Calu3 (cell line): ENCODE data around the gene PLVAP. TPM values are rescaled to one million over a fixed set of nuclear protein-coding genes. Genes with fewer than 3 reads are reported as not detected.

Experiments used
- BruUV-seq: library from RNA; stranded (reverse); fragments of 400-500 nt; replicated peaks from 2 replicates; lab custom pipeline; 2021; lab: Mats Ljungman, UMichigan
- CTCF ChIA-PET: fragments of 300-600 bp; sonication (Branson Sonifier 250); formaldehyde crosslinking; loops from one replicate; lab custom pipeline; 2022; ENCODE audit warnings: antibody characterized with exemption; lab: Charles Lee
- DNase-seq: peaks from one replicate; pipeline ENCODE4 v3.0.0; 2022
- H3K27ac Mint-ChIP-seq: one replicate; pipeline ENCODE4 v1.8.0; 2022; ENCODE audit warnings: mixed read lengths; ENCODE audit not compliant: unreplicated experiment
- H3K27me3 Mint-ChIP-seq: one replicate; pipeline ENCODE4 v1.8.0; 2022; ENCODE audit warnings: mixed read lengths; ENCODE audit not compliant: unreplicated experiment
- H3K36me3 Mint-ChIP-seq: one replicate; pipeline ENCODE4 v1.8.0; 2022; ENCODE audit warnings: mild to moderate bottlenecking, moderate library complexity, mixed read lengths; ENCODE audit not compliant: insufficient read depth, unreplicated experiment
- H3K4me1 Mint-ChIP-seq: one replicate; pipeline ENCODE4 v1.8.0; 2022; ENCODE audit warnings: mild to moderate bottlenecking, low read depth, mixed read lengths; ENCODE audit not compliant: unreplicated experiment
- H3K4me3 Mint-ChIP-seq: one replicate; pipeline ENCODE4 v1.8.0; 2022; ENCODE audit warnings: mild to moderate bottlenecking, low read depth, moderate library complexity, mixed read lengths; ENCODE audit not compliant: unreplicated experiment
- H3K9me3 Mint-ChIP-seq: one replicate; pipeline ENCODE4 v1.8.0; 2022; ENCODE audit warnings: low read depth, mixed read lengths; ENCODE audit not compliant: unreplicated experiment
- intact Hi-C: fragments of 100-400 bp; cut with micrococcal nuclease; formaldehyde crosslinking; loops from one replicate; pipeline ENCODE4 v1.10.0; 2022; ENCODE audit not compliant: unreplicated experiment
- total RNA-seq: library from RNA; stranded (reverse); gene quantifications from 2 replicates; pipeline ENCODE4 v1.2.3, GENCODE V29; 2022
- TF ChIP-seq, protein P1 (sequence below): fragments of 200-600 bp; IDR thresholded peaks from one replicate; pipeline ENCODE4 v1.8.0; 2022; ENCODE audit warnings: antibody characterized with exemption; ENCODE audit not compliant: unreplicated experiment

Gene PLVAP
- total RNA-seq, 1 experiment from 2014 or later, result not detected

GRCh38 chr19:17327654-17328516, 49.3 kb downstream of the PLVAP start:
- TF ChIP-seq, protein P1, sequence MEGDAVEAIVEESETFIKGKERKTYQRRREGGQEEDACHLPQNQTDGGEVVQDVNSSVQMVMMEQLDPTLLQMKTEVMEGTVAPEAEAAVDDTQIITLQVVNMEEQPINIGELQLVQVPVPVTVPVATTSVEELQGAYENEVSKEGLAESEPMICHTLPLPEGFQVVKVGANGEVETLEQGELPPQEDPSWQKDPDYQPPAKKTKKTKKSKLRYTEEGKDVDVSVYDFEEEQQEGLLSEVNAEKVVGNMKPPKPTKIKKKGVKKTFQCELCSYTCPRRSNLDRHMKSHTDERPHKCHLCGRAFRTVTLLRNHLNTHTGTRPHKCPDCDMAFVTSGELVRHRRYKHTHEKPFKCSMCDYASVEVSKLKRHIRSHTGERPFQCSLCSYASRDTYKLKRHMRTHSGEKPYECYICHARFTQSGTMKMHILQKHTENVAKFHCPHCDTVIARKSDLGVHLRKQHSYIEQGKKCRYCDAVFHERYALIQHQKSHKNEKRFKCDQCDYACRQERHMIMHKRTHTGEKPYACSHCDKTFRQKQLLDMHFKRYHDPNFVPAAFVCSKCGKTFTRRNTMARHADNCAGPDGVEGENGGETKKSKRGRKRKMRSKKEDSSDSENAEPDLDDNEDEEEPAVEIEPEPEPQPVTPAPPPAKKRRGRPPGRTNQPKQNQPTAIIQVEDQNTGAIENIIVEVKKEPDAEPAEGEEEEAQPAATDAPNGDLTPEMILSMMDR, result no peak
- H3K4me1 Mint-ChIP-seq, result no peaks in the 10 kb centered on the region
- no peak for DNase-seq
- no TSS peak for BruUV-seq
- H3K36me3 Mint-ChIP-seq, result peaks cover 12% of the 10 kb centered on the region
- intact Hi-C loops, result no loop called here
- no peaks in the 10 kb centered on the region for H3K9me3 Mint-ChIP-seq
- no peak overlapping the region for H3K4me3 Mint-ChIP-seq
- CTCF ChIA-PET, result interaction anchor here (0.6 kb wide), 1 partner anchor 86 kb away, joined by 3 read pairs; no protein-coding TSS in a partner anchor
- no peak overlapping the region for H3K27ac Mint-ChIP-seq
- H3K27me3 Mint-ChIP-seq, result no peaks in the 10 kb centered on the region

- Mint-ChIP-seq H3K27me3 (no peaks in the 10 kb centered on the region), H3K4me3 (no peak overlapping the region), H3K4me1 (no peaks in the 10 kb centered on the region), H3K27ac (no peak overlapping the region), H3K36me3 (peaks cover 16% of the 10 kb centered on the region), H3K9me3 (no peaks in the 10 kb centered on the region)
- DNase-seq, result no peak
- TF ChIP-seq, protein P1, result no peak
- CTCF ChIA-PET, result interaction anchor here (0.6 kb wide), 1 partner anchor 85 kb away, joined by 3 read pairs; no protein-coding TSS in a partner anchor
- intact Hi-C loops, result no loop called here
- BruUV-seq, result no TSS peak
These were observed 50.0 kb downstream of the PLVAP start for GRCh38 chr19:17327068-17327653.

DNA sequence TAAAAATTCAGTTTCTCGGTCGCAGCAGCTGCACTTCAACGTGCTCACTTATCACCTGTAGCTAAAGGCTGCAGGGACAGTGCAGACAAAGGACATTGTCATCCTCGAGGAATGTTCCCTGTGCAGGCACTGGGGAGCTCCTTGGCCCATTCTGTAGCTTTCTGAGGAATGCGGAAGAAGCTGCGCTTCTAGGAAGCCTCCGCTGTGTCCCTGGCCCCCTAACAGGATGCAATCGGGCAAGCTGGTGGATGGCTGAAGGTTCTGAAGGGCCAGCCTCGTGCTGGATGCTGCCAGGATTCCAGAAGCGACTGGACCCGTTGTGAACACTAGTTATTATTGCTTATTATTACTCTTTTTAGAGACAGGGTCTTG, 50.6 kb downstream of the PLVAP start:
- H3K9me3 Mint-ChIP-seq, result no peaks in the 10 kb centered on the region
- DNase-seq, result no peak
- no peaks in the 10 kb centered on the region for H3K27me3 Mint-ChIP-seq
- H3K27ac Mint-ChIP-seq, result no peak overlapping the region
- no peak overlapping the region for H3K4me3 Mint-ChIP-seq
- BruUV-seq, result no TSS peak
- peaks cover 16% of the 10 kb centered on the region for H3K36me3 Mint-ChIP-seq
- CTCF ChIA-PET, result no interaction called here
- intact Hi-C loops, result no loop called here
- TF ChIP-seq, protein P1, result no peak
- H3K4me1 Mint-ChIP-seq, result no peaks in the 10 kb centered on the region

GRCh38 chr19:17325881-17326594, 51.1 kb downstream of the PLVAP start:
- Mint-ChIP-seq H3K4me1 (no peaks in the 10 kb centered on the region), H3K4me3 (no peak overlapping the region), H3K27me3 (no peaks in the 10 kb centered on the region), H3K9me3 (no peaks in the 10 kb centered on the region), H3K36me3 (peaks cover 16% of the 10 kb centered on the region), H3K27ac (no peak overlapping the region)
- intact Hi-C loops, result no loop called here
- DNase-seq, result no peak
- BruUV-seq, result no TSS peak
- CTCF ChIA-PET, result no interaction called here
- TF ChIP-seq, protein P1, result no peak
